GM12864 (cell line): ENCODE measurements around the gene LRRC57.
A peak's percentile ranks its signal among the peaks of the same experiment; 100 is the strongest.

ENCODE experiments used
- DNase-seq: peaks from one replicate; pipeline ENCODE4 v3.0.0-alpha.2; 2011; ENCODE audit warnings: low read depth
- H3K4me3 ChIP-seq: 2 replicates; pipeline ENCODE4 v1.5.1; 2011; ENCODE audit warnings: mild to moderate bottlenecking, low read depth, low read length, control low read depth
- TF ChIP-seq, protein P1 (sequence below): IDR thresholded peaks from 2 replicates; pipeline ENCODE4 v1.5.1; 2011; ENCODE audit warnings: low read depth, mild to moderate bottlenecking, moderate library complexity, low read length, control low read depth, inconsistent platforms; ENCODE audit errors: missing control alignments

LRRC57 gene

DNA sequence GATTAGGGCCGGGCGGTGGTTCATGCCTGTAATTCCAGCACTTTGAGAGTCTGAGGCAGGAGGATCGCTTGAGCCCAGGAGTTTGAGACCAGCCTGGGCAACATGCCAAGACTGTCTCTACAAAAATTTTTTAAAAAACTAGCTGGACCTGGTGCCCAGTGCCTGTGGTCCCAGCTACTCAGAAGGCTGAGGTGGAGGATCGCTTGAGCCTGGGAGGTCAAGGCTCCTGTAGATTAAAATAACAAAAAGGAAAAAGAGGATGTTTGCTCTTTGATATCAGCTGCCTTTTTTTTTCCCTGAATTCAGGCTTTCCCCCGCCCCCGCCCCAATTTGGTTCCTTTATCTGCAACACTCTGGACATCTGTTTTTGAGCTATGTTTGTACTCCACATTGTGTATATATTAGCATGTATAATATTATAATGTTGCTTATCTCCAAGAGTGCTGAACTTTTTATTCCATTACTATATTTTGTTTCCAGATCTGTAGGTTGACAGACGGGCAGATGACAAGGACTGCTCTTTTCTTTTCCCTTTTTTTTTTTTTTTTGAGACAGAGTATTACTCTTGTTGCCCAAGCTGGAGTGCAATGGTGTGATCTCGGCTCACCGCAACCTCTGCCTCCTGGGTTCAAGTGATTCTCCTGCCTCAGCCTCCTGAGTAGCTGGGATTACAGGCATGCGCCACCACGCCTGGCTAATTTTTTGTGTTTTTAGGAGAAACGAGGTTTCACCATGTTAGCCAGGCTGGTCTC is 48.6 kb downstream of the LRRC57 start:
- H3K4me3 ChIP-seq: no peak overlapping the region; the same call in 1 of the 2 replicates
- DNase-seq: no peak
- TF ChIP-seq, protein P1, sequence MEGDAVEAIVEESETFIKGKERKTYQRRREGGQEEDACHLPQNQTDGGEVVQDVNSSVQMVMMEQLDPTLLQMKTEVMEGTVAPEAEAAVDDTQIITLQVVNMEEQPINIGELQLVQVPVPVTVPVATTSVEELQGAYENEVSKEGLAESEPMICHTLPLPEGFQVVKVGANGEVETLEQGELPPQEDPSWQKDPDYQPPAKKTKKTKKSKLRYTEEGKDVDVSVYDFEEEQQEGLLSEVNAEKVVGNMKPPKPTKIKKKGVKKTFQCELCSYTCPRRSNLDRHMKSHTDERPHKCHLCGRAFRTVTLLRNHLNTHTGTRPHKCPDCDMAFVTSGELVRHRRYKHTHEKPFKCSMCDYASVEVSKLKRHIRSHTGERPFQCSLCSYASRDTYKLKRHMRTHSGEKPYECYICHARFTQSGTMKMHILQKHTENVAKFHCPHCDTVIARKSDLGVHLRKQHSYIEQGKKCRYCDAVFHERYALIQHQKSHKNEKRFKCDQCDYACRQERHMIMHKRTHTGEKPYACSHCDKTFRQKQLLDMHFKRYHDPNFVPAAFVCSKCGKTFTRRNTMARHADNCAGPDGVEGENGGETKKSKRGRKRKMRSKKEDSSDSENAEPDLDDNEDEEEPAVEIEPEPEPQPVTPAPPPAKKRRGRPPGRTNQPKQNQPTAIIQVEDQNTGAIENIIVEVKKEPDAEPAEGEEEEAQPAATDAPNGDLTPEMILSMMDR: no peak

DNA sequence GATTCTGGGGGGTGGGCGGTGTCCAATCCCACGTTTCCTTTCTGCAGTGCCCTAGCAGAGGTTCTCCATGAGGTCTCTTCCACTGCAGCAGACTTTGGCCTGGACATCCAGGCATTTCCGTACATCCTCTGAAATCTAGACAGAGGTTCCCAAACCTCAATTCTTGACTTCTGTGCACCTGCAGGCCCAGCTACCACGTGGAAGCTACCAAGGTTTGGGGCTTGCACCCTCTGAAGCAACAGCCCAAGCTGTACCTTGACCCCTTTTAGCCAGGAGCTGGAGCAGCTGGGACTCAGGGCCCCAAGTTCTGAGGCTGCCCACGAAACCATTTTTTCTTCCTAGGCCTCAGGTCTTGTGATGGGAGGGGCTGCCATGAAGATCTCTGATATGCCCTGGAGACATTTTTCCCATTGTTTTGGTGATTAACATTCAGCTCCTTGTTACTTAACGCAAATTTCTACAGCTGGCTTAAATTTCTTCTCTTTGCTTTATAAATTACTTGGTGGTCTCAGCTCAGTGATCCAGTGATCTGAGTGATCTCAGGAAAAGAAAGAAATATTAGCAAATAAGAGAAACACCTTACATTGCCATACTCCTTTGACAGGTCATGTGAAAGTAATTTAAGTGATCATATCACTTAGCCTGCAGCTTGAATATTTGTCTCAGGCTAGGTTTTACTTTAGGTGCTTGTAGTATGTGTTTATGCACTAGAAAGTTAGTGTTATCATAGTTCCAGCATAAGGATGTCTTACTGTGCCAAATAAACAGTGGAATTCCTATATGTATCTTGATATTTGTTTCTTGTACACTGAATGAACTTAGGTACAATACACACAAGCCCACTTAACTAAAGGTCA is 50.2 kb downstream of the LRRC57 start:
- TF ChIP-seq, protein P1: no peak
- no peak overlapping the region; the same call in 1 of the 2 replicates for H3K4me3 ChIP-seq
- no peak for DNase-seq

DNA sequence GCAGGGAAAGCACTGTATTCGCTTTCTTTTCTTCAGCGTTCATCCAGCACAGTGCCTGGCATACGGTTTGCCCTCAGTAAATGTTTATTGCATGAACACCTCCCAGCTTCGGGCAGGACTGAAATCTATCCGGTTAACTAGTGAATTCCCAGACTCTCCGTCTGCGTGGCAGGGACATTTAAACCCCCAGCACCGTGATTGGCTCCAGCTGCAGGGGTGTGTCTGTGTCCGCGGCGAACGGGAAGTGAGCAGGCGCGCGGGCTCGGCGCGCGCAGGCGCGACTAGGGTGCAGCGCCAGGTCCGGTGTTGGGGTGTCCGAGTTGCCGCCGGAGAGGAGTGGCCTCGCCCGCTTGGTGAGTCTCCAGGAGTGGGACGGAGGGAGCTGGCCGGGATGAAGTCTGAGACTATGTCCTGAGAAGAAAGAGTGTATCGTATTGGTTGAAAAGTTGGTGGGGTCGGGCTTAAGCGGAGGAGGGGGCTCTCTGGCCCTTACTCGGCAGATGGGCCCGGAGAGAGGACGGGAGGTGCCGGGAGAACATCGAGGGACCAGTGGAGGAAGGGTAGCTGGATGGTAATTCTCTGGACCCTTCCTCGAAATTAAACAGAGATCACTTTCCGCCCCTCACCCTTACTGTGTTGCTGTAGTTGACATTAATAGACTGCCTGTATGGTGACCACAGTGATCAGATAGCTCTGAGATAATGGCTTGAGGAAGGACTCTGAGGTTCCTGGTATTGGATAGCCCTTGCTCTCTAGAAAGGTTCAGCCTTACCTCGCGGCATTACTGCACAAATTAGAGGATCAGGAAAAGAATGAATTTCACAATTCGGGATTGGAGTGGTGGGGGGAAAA is 53.0 kb downstream of the LRRC57 start, which contains the start of gene SNAP23:
Gene SNAP23, plus strand, starts transcription at position 274 of the 852 bp plus-strand sequence. CDS start 16,213 bp downstream, outside the sequence.
- H3K4me3 ChIP-seq: peak within 1 kb of the TSS; percentile 89
- DNase-seq: peak; percentile 60
- TF ChIP-seq, protein P1: no peak

DNA sequence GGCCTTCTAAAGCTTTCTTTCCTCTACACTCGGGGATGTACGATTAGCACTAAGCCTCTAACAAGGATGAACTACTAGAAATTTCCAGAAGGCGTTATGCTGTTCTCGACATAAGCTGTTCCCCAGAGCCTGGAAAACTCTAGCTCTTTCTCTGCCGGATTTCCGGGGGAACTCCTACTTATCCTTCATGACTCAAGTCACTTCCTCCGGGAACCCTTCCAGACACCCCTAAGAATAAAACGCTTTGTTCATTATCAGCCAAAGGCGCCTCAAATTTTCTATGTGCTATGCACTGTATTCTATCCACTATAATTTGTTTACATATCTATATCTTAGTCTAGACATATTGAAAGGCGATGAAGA is 53.6 kb downstream of the LRRC57 start:
- H3K4me3 ChIP-seq: peak overlapping the region; percentile 89
- TF ChIP-seq, protein P1: no peak
- no peak for DNase-seq

DNA sequence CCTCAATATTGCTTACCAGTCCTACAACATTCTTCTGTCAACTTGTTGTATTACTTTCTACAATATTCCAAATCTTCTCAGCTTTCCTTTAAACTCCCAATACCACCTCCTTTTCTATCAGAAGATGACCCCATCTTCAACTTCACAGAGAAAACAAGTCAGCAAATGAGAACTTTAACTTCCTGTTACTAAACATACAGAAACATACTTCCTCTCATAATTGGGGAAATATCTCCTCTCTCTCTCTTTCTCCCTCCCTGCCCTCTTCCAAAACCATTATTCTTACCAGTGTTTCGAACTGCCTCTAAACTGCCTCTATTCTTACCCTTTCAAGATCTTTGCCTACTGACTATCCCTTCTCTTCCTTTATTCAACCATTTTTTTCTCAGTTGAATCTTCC is 54.9 kb downstream of the LRRC57 start:
- DNase-seq: no peak
- TF ChIP-seq, protein P1: no peak
- H3K4me3 ChIP-seq: no peak overlapping the region

DNA sequence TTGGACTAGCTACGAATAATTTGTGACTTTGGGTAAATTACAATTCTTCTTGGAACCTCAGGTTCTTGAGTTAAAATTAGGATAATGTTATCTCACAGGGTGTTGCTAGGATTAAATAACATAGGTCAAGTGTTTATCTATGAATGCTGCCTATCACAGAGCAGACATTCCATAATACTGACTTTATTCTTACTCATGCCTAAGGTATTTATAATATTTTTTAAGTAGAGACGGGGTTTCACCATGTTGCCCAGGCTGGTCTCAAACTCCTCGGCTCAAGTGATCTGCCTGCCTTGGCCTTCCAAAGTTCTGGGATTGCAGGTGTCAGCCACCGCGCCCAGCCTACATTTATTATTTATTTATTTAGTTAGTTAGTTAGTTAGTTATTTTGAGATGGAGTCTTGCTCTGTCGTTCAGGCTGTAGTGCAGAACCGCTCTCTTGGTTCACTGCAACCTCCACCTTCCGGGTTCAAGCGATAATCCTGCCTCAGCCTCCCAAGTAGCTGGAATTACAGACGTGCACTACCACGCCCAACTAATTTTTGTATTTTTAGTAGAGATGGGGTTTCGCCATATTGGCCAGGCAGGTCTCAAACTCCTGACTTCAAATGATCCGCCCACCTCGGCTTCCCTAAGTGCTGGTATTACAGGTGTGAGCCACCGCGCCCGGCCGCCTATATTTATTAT is 56.9 kb downstream of the LRRC57 start:
- peak overlapping the region; percentile 66 for H3K4me3 ChIP-seq
- TF ChIP-seq, protein P1: no peak
- DNase-seq: no peak
